GM04503 (cell line): ENCODE data around the gene KIAA0586.
"Not testable (repeated sequence)": the region's sequence is repeated elsewhere in the genome, so short reads cannot be mapped to it uniquely, and the experiment has no call there.

Experiments
- DNase-seq: peaks from one replicate; pipeline ENCODE4 v3.0.0-alpha.2; 2012; ENCODE audit warnings: low read depth

The KIAA0586 gene

GRCh38 chr14:58464652-58465051 lies 37.1 kb downstream of the KIAA0586 start:
- DNase-seq, result no peak

GRCh38 chr14:58465421-58465820 lies 37.9 kb downstream of the KIAA0586 start:
- DNase-seq, result no peak

- no peak for DNase-seq
Observed at GRCh38 chr14:58466459-58466858, 38.9 kb downstream of the KIAA0586 start.

- DNase-seq, result no peak
Observed at GRCh38 chr14:58467575-58467974, 40.1 kb downstream of the KIAA0586 start.

- DNase-seq, result no peak
Observed at GRCh38 chr14:58469309-58469708, 41.8 kb downstream of the KIAA0586 start.

GRCh38 chr14:58476320-58476719 lies 48.8 kb downstream of the KIAA0586 start:
- no peak for DNase-seq

- no peak for DNase-seq
Observed at GRCh38 chr14:58477653-58478052, 50.1 kb downstream of the KIAA0586 start.

- not testable (repeated sequence) for DNase-seq
Observed at GRCh38 chr14:58478329-58478728, 50.8 kb downstream of the KIAA0586 start.

- DNase-seq, result no peak
Observed at GRCh38 chr14:58479975-58480374, 52.5 kb downstream of the KIAA0586 start.

GRCh38 chr14:58484176-58484575 lies 56.7 kb downstream of the KIAA0586 start:
- DNase-seq, result no peak

- peak; percentile 7 for DNase-seq
Observed at GRCh38 chr14:58488550-58488949, 61.0 kb downstream of the KIAA0586 start.

- DNase-seq, result no peak
Observed at GRCh38 chr14:58491593-58491992, 64.1 kb downstream of the KIAA0586 start.

- DNase-seq, result no peak
Observed at GRCh38 chr14:58492044-58492443, 64.5 kb downstream of the KIAA0586 start.

- peak; percentile 13 for DNase-seq
Observed at GRCh38 chr14:58501214-58501816, 73.8 kb downstream of the KIAA0586 start.

- DNase-seq, result no peak
Observed at GRCh38 chr14:58513272-58513671, 85.8 kb downstream of the KIAA0586 start.

GRCh38 chr14:58517592-58517991 lies 90.1 kb downstream of the KIAA0586 start:
- DNase-seq, result no peak

GRCh38 chr14:58525691-58526090 lies 98.2 kb downstream of the KIAA0586 start:
- DNase-seq, result not testable (repeated sequence)

- no peak for DNase-seq
Observed at GRCh38 chr14:58533446-58533845, 105.9 kb downstream of the KIAA0586 start.

- DNase-seq, result no peak
Observed at GRCh38 chr14:58535044-58535443, 107.5 kb downstream of the KIAA0586 start.

GRCh38 chr14:58537004-58537403 lies 109.5 kb downstream of the KIAA0586 start:
- DNase-seq, result no peak

- no peak for DNase-seq
Observed at GRCh38 chr14:58540749-58541632, 113.5 kb downstream of the KIAA0586 start.

- no peak for DNase-seq
Observed at GRCh38 chr14:58541633-58542022, 114.1 kb downstream of the KIAA0586 start.

- no peak for DNase-seq
Observed at GRCh38 chr14:58543253-58543652, 115.7 kb downstream of the KIAA0586 start.

GRCh38 chr14:58547649-58548048 lies 120.1 kb downstream of the KIAA0586 start:
- no peak for DNase-seq
